Smooth muscle cell (in vitro differentiated cells): ENCODE data around the gene POLD2. TPM values are rescaled to one million over a fixed set of nuclear protein-coding genes. Genes with fewer than 3 reads are reported as not detected.

Experiments used
- DNase-seq: peaks from one replicate; lab custom pipeline; 2025; ENCODE audit not compliant: unreplicated experiment; lab: John Stamatoyannopoulos, UW
- H2AFZ ChIP-seq: fragments of 200-600 bp; sonication (generic); 2 replicates; pipeline ENCODE4 v1.6.0; 2016; ENCODE audit warnings: antibody characterized with exemption, low read depth, mild to moderate bottlenecking
- H3F3A ChIP-seq: fragments of 200-600 bp; sonication (generic); 2 replicates; pipeline ENCODE4 v1.6.0; 2017; ENCODE audit warnings: antibody characterized with exemption, low read depth
- H3K27ac ChIP-seq: fragments of 200-600 bp; sonication (generic); 2 replicates; pipeline ENCODE4 v1.5.1; 2016; ENCODE audit warnings: low read depth, mild to moderate bottlenecking
- H3K27me3 ChIP-seq: fragments of 200-600 bp; sonication (generic); 2 replicates; pipeline ENCODE4 v1.6.1; 2016; ENCODE audit warnings: low read depth, mild to moderate bottlenecking
- H3K36me3 ChIP-seq: fragments of 200-600 bp; sonication (generic); 2 replicates; pipeline ENCODE4 v1.5.1; 2016; ENCODE audit warnings: low read depth
- H3K4me1 ChIP-seq: fragments of 200-600 bp; sonication (generic); 2 replicates; pipeline ENCODE4 v1.5.1; 2016; ENCODE audit warnings: low read depth
- H3K4me2 ChIP-seq: fragments of 200-600 bp; sonication (generic); 2 replicates; pipeline ENCODE4 v1.6.0; 2016; ENCODE audit warnings: mild to moderate bottlenecking
- H3K4me3 ChIP-seq: fragments of 200-600 bp; sonication (generic); 2 replicates; pipeline ENCODE4 v1.5.1; 2016; ENCODE audit warnings: mild to moderate bottlenecking
- H3K79me2 ChIP-seq: fragments of 200-600 bp; sonication (generic); 2 replicates; pipeline ENCODE4 v1.6.0; 2016; ENCODE audit warnings: low read depth, mild to moderate bottlenecking
- H3K9ac ChIP-seq: fragments of 200-600 bp; sonication (generic); 2 replicates; pipeline ENCODE4 v1.6.0; 2016; ENCODE audit warnings: low read depth
- H3K9me3 ChIP-seq: fragments of 200-600 bp; sonication (generic); replicated peaks from 2 replicates; pipeline ENCODE4 v1.5.1; 2016; ENCODE audit warnings: low read depth
- H4K20me1 ChIP-seq: fragments of 200-600 bp; sonication (generic); 2 replicates; pipeline ENCODE4 v1.6.0; 2016; ENCODE audit warnings: low read depth
- WGBS: methylation state at CpG from one replicate; pipeline ENCODE4 v1.1.7; 2016; ENCODE audit warnings: low lambda C conversion rate; 5-methylcytosine and 5-hydroxymethylcytosine counted together
- polyA plus RNA-seq: library from polyadenylated mRNA; unstranded; fragments of >200 nt; fragmentation: Nextera tagmentation; extraction: Ambion mirVana; gene quantifications from 2 replicates; pipeline ENCODE4 v1.2.1, GENCODE V29; 2016
- total RNA-seq: library from RNA; depleted of rRNA; stranded (reverse); fragments of >200 nt; gene quantifications from 2 replicates; pipeline ENCODE4 v1.2.3, GENCODE V29; 2014
- TF ChIP-seq, protein P1 (sequence below): fragments of 200-600 bp; sonication (generic); IDR thresholded peaks from 2 replicates; pipeline ENCODE4 v1.5.1; 2017; ENCODE audit warnings: borderline replicate concordance, mild to moderate bottlenecking, antibody characterized with exemption; ENCODE audit not compliant: insufficient read depth, poor library complexity, severe bottlenecking

POLD2 gene
- total and polyA plus RNA-seq, 2 experiments from 2014 or later: 45.5 to 151 TPM

DNA sequence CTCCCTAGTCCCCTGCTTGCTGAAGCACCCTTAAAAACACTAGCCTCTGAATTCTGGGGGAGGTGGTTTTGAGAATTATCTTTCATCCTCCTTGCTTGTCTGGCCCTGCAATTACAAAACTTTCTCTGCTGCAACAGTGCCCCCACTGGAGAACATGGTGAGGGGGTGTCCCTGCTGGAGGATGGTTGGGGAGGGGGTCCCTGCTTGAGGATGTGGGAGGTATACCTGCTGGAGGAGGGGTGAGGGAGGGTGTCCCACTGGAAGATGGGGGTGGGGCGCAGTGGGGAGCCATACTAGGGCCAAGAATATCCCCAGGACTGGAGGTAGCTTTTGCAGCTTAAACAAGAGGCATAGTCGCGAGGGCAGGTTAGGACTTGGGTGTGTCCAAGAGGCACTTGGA, 37.8 kb downstream of the POLD2 start:
- Histone ChIP-seq H3F3A (no peaks in the 10 kb centered on the region), H3K27ac (no peak overlapping the region), H3K9me3 (no peaks in the 10 kb centered on the region), H3K9ac (no peak overlapping the region), H4K20me1 (no peaks in the 10 kb centered on the region), H3K36me3 (no peaks in the 10 kb centered on the region), H3K27me3 (no peaks in the 10 kb centered on the region), H3K4me1 (peaks cover 9% of the 10 kb centered on the region), H2AFZ (no peak overlapping the region), H3K4me3 (no peak overlapping the region), H3K79me2 (peaks cover 5% of the 10 kb centered on the region), H3K4me2 (no peak overlapping the region)
- no peak for DNase-seq
- WGBS: 85% methylated on average over 3 of the region's 3 CpGs
- TF ChIP-seq, protein P1, sequence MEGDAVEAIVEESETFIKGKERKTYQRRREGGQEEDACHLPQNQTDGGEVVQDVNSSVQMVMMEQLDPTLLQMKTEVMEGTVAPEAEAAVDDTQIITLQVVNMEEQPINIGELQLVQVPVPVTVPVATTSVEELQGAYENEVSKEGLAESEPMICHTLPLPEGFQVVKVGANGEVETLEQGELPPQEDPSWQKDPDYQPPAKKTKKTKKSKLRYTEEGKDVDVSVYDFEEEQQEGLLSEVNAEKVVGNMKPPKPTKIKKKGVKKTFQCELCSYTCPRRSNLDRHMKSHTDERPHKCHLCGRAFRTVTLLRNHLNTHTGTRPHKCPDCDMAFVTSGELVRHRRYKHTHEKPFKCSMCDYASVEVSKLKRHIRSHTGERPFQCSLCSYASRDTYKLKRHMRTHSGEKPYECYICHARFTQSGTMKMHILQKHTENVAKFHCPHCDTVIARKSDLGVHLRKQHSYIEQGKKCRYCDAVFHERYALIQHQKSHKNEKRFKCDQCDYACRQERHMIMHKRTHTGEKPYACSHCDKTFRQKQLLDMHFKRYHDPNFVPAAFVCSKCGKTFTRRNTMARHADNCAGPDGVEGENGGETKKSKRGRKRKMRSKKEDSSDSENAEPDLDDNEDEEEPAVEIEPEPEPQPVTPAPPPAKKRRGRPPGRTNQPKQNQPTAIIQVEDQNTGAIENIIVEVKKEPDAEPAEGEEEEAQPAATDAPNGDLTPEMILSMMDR: no peak

DNA sequence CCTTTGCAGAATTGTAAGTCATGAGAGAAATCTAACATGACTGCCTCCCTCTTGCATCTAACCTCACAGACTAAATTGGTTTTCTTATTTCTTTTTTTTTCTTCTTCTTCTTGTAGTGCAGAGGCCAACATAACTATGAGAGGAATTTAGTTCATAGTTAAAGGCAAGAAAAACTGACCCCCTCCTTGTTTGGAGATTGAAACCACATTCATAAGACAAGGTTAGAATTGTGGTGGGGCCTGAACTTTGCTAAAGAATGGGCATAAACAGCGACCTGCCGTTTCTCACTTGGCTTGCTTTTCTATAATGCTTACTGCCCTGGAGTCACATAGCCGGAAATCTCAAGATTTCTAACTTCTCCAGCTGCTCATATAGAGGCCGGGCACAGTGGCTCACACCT, 38.6 kb downstream of the POLD2 start:
- no peaks in the 10 kb centered on the region for H4K20me1 ChIP-seq
- no peaks in the 10 kb centered on the region for H3F3A ChIP-seq
- H3K9me3 ChIP-seq: no peaks in the 10 kb centered on the region
- no peaks in the 10 kb centered on the region for H3K36me3 ChIP-seq
- no peak overlapping the region for H2AFZ ChIP-seq
- H3K9ac ChIP-seq: no peak overlapping the region
- H3K27ac ChIP-seq: no peak overlapping the region
- H3K27me3 ChIP-seq: no peaks in the 10 kb centered on the region
- H3K79me2 ChIP-seq: peaks cover 5% of the 10 kb centered on the region
- H3K4me3 ChIP-seq: no peak overlapping the region
- TF ChIP-seq, protein P1: no peak
- peaks cover 9% of the 10 kb centered on the region for H3K4me1 ChIP-seq
- H3K4me2 ChIP-seq: no peak overlapping the region
- 86% methylated on average over 4 of the region's 4 CpGs for WGBS
- DNase-seq: no peak

DNA sequence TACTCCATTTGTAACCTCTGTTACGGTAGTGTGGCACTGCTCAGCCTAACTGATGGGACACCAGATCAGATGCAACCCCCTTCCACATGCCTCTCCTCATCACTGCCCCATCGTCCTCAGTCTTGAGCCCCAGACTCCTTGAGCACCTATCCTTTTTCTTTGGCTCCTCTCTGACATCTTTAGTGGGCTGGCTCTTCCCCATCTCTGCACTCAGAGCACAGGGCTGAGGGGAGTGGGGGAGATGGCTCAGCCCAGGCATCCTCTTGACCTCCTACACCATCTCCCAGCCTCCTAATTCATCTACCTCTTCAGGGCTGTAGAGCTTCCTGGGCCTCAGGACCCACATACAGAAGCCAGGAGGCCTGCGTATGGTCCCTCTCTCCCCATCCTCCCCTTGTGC, 39.6 kb downstream of the POLD2 start:
- peaks cover 9% of the 10 kb centered on the region for H3K4me1 ChIP-seq
- no peak overlapping the region for H3K27ac ChIP-seq
- TF ChIP-seq, protein P1: no peak

DNA sequence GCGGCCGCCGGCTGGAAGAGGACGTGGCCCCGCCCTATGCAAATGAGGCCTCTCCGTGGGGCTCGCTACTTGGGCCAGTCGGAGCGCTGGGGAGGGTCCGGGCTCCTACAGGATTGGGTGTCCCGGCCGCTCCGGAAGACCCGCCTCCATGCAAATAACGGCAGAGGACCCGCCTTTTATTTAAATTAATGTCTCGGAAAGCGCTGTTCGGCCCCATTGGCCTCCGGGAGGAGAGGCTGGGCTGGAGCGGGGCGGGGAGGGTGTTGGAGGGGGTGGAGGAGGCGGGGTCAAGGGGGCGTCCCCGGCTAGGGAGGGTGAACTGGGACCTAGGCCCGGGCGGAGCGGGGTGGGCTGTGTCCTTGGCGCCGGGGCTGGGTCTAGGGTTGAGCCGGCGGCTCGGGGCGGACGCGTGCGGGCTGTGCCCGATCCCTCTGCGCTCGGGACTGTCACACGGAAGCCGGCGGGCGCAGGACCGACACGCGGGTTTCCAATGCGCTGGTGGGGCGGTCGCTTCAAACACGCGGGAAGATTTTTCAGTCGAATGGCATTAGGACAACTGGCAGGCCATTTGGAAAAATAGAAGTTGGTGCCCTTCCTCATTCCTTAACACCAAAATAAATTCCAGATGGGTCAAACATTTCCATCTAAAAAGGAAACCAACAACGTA, 40.7 kb downstream of the POLD2 start:
- Histone ChIP-seq H2AFZ (peak overlapping the region; percentile 60), H4K20me1 (no peaks in the 10 kb centered on the region), H3K4me2 (peak overlapping the region; percentile 87), H3K27me3 (no peaks in the 10 kb centered on the region), H3K27ac (peak overlapping the region; percentile 62), H3K9me3 (no peaks in the 10 kb centered on the region), H3K79me2 (peaks cover 5% of the 10 kb centered on the region), H3K9ac (peak overlapping the region; percentile 45), H3K4me3 (peak overlapping the region; percentile 66), H3F3A (no peaks in the 10 kb centered on the region), H3K4me1 (peaks cover 9% of the 10 kb centered on the region), H3K36me3 (no peaks in the 10 kb centered on the region)
- DNase-seq: peak; percentile 89
- under 1% methylated on average over 33 of the region's 54 CpGs for WGBS
- TF ChIP-seq, protein P1: no peak

More for the DNA sequence above, 39.6 kb downstream of the POLD2 start:
- Histone ChIP-seq H3K79me2 (peaks cover 5% of the 10 kb centered on the region), H3K9me3 (no peaks in the 10 kb centered on the region), H3K4me2 (no peak overlapping the region), H3K4me3 (no peak overlapping the region), H2AFZ (no peak overlapping the region), H3K36me3 (no peaks in the 10 kb centered on the region), H3K27me3 (no peaks in the 10 kb centered on the region), H4K20me1 (no peaks in the 10 kb centered on the region), H3F3A (no peaks in the 10 kb centered on the region), H3K9ac (no peak overlapping the region)
- WGBS: 95% methylated on average over 3 of the region's 3 CpGs
- DNase-seq: no peak
